Fibroblast of the conjunctiva (primary cell): ENCODE measurements around the gene IQUB.
"Not testable (repeated sequence)": the region's sequence is repeated elsewhere in the genome, so short reads cannot be mapped to it uniquely, and the experiment has no call there.

Experiments used
- DNase-seq: peaks from one replicate; pipeline ENCODE4 v3.0.0-alpha.2; 2010; ENCODE audit warnings: low read depth

Gene IQUB

DNA sequence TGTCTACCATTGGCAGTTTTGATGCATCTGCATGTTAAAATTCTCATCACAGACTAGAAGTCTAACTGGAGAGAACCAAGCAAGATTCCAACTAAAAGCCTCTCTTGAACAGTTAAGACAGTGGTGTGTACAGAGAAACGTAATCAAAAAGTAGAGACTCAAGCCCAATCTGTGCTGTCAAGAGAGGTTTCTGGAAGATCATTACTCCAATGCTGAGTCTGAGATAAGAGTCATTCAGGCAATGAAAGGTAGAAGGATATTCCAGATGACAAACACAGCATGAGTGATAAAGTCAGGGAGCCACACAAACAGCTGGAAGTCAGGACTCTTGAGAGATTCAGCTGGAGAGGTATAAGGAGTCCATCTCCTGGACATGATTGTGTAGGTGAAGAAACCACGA, 48.7 kb downstream of the IQUB start:
- no peak for DNase-seq

DNA sequence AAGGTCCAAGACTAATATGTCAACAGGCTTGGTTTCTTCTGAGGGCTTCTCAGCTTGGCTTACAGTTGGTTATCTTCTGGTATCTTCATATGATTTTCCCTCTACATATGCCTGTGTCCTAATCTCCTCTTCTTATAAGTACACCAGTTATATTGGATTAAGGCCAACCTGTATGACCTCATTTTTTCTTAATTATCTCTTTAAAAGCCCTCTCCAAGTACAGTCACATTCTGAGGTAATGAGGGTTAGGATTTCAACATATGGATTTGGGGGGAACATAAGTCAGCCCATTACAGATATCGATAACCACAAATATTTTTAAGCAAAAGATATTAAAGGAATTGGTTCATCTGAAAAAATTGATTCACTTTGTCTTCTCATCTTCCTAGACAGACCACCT, 49.2 kb downstream of the IQUB start:
- DNase-seq: no peak

DNA sequence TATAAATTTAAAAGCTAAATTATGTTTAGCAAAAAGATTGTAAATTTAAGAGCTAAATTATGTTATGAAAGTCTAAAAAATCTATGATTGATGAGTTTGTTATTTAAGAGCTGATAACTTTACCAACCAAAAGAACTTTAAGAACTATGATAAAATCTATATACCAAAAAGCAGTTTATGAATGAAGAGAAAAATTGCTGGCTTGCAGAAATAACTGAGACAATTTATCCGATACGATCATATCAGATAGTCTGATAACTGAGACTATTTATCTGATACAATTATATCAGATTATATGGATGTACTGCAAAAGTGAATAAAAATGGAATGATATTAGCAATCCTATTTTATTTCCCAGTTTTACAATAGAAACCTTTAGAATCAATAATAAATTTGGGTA, 50.2 kb downstream of the IQUB start:
- no peak for DNase-seq

DNA sequence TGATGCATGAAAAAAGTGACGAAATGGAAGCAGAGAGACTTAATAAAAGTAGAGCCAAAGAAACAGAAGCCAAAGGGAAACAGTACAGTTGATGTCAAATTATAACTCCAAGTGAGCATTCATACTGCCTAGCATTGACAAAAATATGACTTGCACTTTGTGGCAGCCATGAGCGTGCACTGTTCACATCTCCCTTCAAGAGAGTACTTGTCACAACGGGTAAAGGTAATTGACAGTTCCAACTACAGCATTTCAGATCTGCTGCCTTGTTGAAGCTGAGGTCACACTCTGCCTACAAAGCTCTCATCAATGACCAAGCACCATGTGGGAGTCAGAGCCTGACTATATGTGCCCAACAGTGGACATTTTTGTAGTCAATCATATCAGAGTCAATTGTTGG, 54.3 kb downstream of the IQUB start:
- DNase-seq: no peak

DNA sequence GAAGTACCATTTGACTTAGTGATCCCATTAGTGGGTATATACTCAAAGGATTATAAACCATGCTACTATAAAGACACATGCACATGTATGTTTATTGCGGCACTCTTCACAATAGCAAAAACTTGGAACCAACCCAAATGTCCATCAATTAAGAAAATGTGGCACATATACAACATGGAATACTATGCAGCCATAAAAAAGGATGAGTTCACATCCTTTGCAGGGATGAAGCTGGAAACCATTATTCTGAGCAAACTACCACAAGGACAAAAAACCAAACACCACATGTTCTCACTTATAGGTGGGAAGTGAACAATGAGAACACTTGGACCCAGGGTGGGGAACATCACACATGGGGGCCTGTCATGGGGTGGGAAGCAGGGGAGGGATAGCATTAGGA, 56.3 kb downstream of the IQUB start:
- DNase-seq: not testable (repeated sequence)

DNA sequence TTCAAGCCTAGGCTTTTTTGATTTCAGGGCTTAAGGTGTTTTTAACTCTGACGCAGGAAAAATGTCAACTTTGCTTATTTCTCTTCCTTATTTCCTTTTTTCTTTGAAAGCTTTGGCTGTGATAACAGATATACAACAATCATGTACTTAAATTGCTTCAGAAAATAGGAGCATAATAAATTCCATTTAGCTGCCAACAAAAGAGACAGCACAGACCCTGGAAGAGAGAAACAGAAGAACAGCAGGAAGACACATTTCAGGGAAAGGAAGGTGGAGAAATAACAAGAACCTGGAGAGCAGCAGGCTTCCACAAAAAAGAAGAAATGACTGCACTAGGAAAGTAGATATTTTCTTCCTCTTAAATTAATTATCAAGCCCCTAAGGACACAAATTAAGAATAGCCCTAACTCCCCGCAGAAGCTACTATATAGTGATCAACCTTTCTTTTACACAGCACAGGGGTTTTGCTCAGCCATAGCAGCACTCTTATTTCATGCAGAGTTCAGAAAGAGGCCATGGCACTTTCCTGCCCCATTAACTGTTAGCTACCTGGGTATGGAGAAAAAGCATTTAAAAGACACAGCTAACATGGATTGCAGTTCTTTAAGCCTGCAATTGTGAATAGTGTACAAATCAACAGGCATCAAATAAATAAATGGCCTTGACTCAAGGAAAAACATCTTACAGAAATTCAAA, 61.5 kb downstream of the IQUB start:
- DNase-seq: no peak

DNA sequence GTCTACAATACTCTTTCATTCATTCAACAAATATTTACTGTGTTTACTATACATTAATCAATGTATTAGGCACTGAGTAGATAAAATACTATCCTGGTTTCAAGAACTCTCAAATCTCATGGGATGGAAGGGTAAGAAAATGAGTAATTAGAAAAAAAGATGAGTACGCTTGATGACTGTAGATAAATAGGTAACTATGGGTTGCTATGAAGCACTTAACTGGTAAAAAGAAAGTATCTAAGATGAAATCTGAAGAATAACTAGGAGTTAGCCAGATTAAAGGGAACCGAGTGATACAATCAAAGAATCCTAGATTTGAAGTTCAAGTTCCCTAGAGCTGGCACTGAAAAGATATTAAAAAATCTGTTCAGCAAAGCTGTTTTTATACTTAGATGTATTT, 62.1 kb downstream of the IQUB start:
- DNase-seq: no peak

DNA sequence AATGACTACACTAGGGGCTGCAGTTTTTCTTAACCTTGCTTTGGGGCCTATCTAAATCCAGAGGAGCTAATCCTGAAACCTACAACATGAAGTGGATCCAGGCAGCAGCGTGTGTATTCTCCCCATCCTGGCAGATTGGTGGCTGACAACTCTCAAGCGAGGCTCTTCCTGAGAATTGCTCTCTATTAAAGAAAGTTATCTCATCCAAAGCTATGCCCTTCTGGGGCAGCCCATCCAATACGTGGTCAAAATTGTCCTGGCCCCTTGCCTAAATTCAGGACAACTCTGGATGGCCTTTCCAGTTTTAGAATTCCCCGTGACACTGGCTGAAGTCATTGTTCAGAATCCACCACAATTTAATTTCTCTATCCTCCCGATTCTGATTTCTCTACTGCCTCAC, 66.1 kb downstream of the IQUB start:
- DNase-seq: no peak

DNA sequence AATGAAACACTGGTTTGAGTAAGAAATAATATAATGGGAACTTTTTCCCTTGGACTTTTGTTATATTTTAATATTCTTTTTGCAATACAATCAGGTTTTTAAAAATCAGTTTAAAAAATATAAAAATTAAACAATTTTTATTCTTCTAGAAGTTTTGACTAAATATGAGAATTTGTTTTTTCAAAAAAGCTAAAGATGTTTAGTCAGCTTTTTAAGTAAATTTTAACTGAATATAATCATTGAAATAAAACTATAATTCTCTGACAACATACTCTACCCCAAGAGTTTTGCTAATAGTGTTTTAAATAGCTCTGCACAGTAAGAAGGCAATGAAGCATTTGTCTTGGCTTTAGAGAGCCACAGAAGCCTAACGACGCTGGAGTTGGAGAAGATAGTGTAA, 70.5 kb downstream of the IQUB start:
- no peak for DNase-seq

DNA sequence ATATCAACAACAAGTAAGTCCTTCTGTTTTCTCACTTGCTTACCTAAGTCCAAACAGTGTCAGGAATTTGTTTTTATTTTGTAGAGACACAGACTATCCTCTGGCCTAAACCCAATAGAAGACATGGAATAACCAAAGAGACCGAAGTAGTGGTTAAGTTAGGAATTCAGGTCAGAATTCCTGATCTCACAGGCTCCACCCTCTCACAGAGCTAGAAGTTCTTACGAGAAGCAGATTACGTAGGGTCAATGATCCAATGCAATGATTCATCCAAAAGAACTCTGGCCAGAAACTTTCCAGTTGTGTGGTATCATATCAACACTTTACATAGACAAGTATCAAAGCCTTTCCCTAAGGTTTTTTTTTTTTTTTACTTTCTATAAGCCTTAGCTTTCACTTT, 73.8 kb downstream of the IQUB start:
- DNase-seq: peak; percentile 2

DNA sequence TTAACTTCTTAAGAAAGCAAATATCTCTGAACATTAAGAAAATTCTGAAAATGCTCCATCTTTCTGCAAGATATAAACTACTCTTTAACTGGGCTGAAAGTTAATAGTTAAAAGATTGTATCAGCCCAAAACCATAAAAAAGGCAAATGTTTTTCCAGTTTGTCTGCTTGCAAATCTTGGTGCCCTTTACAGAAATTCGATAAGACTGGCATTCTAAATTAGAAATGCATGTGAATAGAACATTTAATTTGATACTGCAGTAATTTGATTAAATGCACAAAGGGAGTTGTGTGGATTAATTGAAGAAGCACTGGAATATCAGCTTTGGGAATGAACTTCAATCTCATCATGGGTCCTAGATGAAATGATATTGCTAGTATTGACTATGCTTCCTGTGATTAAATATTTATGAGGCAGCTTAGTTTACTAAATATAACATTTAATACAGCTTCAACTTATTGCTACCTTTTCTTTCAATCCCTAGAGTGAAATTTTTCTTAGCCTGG, 78.4 kb downstream of the IQUB start:
- DNase-seq: no peak

DNA sequence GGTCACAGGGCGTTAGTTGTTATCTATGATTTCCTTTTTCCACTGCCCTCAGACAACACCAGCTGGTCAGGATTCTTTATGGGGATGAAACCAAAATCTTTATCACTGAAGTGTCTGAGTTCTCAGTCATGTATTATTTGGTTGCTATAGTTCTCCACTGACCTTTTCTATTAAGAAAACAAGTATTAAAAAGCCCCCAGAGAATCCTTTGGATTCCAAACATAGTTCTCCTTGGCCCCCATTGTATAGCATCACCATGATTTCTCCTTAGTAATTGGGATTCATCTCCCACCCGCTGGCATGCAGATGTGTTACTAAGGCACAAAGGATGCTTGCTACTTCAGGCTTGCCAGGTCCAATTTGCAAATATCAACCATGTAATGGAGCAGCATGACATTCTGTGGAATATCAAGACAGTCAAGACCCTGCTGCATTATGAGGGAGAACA, 94.3 kb downstream of the IQUB start:
- DNase-seq: no peak

DNA sequence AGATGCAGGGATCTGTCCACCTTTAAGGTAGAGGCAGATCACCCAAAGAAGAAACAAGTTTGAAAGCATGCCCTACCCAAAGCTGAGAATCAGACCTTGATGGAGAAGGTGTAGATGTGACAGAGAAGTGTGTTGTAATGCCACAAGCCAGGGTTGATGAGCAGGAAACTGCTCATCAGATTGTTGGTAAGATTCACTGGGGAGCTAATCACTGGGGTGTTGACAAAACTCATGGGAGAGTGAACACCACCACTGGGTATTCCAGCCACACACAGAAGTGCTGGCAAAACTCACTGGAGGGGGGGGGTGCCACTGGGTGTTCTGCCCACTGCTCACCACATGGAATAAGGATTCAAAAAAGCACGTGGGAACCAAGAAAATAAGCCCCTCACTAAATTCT, 95.2 kb downstream of the IQUB start:
- no peak for DNase-seq

DNA sequence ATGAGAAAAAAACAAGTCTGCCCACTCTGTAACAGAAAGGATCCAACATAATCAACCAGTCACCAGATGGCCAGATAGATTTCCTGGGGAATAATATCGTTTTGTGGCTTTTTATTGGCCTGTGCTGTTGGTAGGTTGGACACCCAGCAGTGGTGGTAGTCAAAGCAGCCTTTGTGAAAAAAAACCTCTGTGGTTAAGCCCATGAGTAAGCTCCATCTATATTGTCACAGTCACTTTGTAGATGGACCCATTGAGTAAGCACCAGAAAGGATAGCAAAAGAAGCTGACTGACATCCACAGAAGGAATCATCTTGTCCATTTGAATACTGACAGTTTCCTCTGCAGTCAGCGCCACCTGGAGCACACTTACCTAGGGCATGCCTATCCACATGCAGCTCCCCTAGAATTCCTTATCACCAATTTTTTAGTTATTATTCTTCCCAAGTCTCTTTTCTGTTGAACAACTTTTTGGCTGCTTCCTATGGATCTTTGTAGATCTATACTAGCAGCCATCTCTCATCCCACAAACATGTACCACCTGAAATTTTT, 96.9 kb downstream of the IQUB start:
- no peak for DNase-seq

DNA sequence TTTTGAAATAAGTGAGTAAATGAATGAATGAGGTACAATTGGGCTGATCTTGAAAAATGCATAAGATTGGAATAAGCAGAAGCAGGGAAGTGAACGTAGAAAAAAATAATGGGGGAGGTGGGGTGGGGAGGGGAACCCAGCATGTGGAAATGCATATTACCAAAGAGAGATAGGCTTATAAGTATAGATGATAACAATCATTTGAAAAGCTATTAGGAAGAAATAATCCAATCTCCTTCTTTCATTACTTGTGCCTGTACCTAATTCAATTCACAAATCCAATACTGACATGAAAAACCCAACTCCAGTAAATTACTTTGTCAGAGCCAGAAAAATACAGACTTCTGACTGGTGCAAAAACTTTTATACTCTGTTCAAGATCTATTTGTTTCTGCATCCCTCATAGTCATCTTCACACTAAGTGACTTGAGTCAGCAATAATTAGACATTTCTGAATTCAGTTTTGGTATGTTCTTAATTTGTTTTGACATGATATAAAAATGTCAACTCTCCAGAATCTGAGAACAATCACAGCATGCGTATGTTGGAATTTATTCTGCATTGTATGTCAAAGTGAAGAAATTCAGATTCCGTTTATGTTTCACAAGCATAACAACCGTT, 99.2 kb downstream of the IQUB start:
- DNase-seq: no peak

DNA sequence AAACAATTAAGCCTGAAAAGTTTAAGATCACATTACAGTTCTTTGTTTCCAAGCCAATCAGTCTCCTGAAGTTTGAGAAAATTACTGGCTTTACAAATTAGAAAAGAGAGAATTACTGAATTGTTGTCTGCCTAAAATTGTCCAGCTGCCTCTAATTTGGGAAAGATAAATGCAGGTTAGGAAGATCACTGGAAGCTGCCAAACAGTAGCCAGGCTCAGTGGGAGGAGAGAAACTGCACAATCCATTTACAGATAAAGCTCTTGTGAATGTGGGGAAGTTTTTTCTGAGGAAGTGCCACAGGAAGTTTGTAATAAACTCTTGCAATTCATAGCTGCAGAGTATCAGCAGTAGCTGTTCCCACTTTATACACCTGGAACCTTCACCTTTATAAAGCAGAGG, 100.7 kb downstream of the IQUB start:
- DNase-seq: no peak

DNA sequence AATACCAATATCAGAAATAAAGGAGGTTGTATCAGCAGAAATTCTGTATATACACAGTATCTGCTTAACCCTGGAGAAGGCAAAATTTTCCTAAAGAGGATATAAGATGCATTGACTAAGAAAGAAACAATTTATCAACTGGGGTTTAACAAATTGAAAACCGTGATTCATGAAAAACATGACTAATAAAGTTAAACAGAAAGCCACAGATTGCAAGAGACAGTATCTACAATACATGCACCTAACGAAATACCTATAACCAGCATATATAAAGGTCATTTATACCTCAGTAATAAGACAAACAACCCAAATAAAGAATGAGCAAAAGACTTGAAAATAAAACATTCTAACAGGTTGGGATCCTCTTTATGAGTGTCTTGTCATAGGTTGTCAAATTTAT, 101.8 kb downstream of the IQUB start:
- DNase-seq: no peak

DNA sequence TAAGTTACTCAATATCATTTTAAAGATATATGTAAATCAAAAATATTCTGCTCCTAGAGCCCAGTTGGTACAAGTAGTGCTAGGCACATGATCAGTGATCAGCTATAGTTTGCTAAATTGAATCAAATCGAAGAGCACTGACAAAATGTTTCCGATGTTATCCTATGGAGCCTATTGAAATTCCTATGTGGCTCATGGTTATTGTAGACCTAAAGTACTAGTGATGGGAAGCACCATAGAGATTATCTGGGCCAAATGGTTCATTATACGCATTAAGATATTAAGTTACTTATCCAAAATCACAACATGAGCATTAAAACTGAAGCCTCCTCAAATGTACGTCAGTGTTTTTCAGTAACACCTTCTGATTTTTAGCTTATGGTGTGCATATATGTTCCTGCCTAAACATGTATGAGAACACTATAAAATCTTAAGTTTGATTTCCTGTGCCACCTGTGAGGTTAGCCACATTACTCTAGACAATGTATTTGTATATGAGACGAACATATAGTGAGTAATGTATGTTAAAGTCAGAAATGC, 103.2 kb downstream of the IQUB start:
- no peak for DNase-seq

DNA sequence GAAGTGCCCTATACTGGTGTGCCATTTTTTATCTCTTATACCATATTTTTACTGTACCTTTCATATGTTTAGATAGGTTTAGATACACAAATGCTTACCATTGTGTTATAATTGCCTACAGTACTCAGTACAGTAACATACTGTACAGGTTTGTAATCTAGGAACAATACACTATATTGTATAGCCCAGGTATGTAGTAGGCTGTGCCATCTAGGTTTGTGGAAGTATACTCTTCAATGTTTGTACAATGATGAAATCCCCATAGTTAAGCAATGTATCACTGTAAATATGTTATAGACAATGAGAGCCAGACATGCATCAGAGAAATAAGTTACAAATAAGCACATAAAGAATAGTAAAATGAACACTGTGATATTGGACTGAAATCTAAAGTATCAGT, 109.1 kb downstream of the IQUB start:
- no peak for DNase-seq

DNA sequence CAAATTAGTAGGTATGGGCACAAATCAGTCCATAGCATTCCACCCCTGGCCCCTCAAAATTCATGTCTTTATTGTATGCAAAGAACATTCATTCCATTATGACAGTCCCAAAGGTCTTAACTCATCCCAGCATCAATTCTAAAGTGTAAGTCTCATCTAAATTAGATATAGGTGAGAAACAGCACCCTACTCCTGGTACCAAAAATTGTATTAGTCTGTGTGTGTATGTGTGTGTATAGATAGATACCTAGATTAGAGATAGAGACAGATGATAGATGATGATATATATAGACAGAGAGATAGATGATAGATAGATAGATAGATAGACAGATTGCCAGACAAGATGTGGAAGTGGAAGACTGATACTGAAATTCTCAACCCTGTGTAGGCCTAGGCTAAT, 109.9 kb downstream of the IQUB start:
- DNase-seq: no peak

DNA sequence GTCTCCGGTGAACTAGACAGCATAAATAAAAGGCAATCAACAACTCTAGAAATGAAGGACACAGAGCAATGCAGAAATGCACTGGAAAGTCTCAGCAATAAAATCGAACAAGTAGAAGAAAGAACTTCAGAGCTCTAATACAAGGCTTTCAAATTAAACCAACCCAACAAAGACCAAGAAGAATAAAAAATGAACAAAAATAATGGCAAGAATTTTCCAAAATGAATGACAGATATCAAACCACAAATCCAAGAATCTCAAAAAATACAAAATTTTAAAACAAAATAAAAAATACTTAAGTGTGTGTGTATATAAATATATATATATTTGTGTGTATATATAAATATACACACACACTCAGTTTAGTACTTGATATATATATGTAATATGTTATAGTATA, 110.8 kb downstream of the IQUB start:
- no peak for DNase-seq

DNA sequence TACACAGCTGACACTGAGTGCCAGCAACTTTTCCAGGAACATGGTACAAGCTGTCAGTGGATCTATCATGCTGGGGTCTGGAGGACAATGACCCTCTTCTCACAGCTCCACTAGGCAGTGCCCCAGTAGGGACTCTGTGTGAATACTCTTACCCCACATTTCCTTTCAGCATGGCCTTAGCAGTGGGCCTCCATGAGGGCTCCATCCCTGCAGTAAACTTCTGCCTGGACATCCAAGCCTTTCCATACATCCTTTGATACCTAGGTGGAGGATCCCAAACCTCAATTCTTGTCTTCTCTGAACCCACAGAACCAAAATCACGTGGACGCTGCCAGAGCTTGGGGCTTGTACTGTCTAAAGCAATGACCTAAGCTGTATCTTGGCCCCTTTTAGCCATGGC, 116.8 kb downstream of the IQUB start:
- DNase-seq: no peak

DNA sequence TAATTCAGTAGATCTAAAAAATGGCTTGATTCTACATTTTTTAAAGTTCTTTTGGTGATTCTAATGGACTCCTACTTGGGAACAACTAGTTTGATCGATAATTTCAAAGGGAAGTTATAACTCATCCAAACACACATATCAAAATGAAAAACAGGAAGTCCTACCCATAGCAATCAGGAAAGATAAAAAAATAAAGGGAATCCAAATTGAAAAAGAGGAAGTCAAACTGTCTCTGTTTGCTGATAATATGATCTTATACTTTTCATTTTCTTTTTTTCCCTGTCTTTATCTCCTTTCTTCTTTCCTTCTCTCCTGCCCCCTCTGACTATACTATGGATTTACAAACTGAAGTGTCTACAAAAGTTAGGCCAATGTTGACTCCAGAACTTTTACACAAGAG, 118.8 kb downstream of the IQUB start:
- no peak for DNase-seq
